ENCODE data around the gene SYK. TPM values are rescaled to one million over a fixed set of nuclear protein-coding genes. Genes with fewer than 3 reads are reported as not detected.

Gene SYK
- total RNA-seq, 4 donors from 2014 or later, result 10.2 to 72.4 (median 25.9) TPM

- TF ChIP-seq, protein P1, sequence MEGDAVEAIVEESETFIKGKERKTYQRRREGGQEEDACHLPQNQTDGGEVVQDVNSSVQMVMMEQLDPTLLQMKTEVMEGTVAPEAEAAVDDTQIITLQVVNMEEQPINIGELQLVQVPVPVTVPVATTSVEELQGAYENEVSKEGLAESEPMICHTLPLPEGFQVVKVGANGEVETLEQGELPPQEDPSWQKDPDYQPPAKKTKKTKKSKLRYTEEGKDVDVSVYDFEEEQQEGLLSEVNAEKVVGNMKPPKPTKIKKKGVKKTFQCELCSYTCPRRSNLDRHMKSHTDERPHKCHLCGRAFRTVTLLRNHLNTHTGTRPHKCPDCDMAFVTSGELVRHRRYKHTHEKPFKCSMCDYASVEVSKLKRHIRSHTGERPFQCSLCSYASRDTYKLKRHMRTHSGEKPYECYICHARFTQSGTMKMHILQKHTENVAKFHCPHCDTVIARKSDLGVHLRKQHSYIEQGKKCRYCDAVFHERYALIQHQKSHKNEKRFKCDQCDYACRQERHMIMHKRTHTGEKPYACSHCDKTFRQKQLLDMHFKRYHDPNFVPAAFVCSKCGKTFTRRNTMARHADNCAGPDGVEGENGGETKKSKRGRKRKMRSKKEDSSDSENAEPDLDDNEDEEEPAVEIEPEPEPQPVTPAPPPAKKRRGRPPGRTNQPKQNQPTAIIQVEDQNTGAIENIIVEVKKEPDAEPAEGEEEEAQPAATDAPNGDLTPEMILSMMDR (IDR thresholded peaks at IDR 0.05; ENCODE audit: low read depth), result no peak
These were observed 9.1 kb downstream of the SYK start for GRCh38 chr9:90810691-90811090.

GRCh38 chr9:90813046-90813445 is 11.4 kb downstream of the SYK start:
- TF ChIP-seq, protein P1 (IDR thresholded peaks at IDR 0.05; ENCODE audit: low read depth), result no peak

- TF ChIP-seq, protein P1 (IDR thresholded peaks at IDR 0.05; ENCODE audit: low read depth), result no peak
These were observed 11.9 kb downstream of the SYK start for GRCh38 chr9:90813523-90813922.

GRCh38 chr9:90814355-90814754 is 12.7 kb downstream of the SYK start:
- TF ChIP-seq, protein P1 (IDR thresholded peaks at IDR 0.05; ENCODE audit: low read depth), result no peak

DNA sequence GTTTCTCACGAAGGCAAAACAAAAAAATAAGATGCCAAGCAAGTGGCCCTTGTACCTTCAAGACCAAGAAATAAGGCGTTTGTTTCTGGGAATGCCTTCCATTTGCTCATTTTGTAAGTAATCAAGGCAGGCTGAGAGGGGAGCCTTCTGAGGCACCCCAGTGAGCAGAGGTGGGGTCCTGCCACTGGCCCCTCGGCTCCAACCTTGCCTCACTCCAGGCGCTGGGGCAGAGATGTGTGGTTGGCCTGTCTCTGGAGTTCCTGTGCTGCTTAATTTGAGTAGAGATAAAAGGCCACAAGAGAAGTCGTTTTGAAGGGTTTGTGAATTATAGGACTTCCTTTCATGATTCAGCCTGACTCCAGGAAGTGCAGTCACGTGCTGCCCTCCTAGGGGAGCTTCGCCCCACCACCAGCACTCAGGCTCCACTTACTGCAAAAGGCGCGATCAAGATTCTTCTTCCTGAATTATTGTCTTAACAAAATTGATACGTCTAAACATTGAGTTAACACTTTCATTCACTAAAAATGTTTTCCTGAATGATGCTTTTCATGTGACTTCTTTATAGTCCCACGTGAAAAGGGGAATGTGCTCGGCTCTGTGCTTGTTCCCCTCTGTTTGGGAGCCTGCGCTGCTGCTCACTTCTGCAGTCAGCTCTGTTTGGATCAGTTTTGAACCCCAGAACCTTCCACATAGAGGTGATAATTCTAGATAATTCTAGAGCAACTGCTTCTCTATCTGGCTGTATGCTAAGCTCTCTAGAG is 13.7 kb downstream of the SYK start:
- TF ChIP-seq, protein P1 (IDR thresholded peaks at IDR 0.05; ENCODE audit: low read depth), result no peak

DNA sequence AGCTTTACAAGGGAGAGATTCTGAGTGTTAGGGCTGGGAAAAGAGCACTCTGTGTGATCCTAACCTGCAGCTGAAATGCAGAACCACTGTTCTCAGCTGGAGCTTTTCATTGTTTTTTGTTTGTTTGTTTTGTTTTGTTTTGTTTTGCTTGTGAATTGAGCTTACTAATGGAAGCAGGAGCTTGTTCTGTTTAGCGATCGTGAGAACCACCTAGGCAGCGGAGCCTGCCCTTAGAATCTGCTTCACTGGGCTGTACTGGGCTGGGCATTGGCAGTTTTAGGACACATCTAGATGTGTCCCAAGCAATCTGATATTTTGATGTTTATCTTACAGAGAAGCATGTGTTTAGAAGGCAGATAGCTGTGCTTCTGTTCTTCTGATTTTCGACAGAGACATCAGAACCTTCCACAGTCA is 14.3 kb downstream of the SYK start:
- TF ChIP-seq, protein P1 (IDR thresholded peaks at IDR 0.05; ENCODE audit: low read depth), result no peak

DNA sequence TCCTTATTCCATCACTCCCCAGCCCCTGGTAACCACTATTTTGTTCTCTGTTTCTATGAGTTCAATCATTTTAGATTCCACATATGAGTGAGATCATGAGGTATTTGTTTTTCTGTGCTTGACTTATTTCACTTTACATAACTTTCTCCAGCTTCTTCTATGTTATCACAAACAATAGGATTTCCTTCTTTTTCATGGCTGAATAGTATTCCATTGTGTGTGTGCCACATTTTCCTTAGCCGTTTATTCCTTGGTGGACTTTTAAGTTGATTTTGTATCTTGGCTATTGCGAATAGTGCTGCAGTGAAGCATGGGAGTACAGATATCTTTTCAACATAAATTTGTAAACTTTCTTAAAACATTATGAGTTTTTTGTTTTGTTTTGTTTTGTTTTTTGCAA is 15.1 kb downstream of the SYK start:
- TF ChIP-seq, protein P1 (IDR thresholded peaks at IDR 0.05; ENCODE audit: low read depth), result no peak
